ENCODE results near the gene KCNQ1.

DNA sequence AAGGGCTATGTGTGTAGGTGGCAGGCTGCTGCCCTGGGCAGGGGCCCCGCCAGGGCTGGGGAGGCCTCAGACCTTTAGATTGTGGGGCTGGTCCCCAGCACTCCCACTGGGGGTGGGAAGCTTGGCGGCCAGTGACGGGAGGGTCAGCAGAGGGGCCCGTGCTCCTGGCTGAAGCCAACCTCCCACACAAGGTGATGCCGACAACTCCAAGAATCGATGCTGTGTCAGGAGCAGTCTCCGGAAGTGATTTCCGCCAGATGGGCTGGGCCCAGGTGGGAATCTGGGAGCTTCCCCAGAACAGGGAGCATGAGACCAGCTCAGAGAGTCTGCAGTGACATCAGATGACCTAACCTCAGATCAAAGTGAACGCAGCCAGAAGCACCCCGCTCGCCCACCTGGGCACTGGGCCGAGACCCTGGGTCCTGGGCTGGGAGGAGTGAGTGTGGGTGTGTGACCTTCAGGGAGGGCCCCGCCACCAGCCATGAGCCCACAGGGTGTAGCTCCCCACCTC, 8.2 kb upstream of the KCNQ1 start:
- TF ChIP-seq, protein P1, sequence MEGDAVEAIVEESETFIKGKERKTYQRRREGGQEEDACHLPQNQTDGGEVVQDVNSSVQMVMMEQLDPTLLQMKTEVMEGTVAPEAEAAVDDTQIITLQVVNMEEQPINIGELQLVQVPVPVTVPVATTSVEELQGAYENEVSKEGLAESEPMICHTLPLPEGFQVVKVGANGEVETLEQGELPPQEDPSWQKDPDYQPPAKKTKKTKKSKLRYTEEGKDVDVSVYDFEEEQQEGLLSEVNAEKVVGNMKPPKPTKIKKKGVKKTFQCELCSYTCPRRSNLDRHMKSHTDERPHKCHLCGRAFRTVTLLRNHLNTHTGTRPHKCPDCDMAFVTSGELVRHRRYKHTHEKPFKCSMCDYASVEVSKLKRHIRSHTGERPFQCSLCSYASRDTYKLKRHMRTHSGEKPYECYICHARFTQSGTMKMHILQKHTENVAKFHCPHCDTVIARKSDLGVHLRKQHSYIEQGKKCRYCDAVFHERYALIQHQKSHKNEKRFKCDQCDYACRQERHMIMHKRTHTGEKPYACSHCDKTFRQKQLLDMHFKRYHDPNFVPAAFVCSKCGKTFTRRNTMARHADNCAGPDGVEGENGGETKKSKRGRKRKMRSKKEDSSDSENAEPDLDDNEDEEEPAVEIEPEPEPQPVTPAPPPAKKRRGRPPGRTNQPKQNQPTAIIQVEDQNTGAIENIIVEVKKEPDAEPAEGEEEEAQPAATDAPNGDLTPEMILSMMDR (IDR thresholded peaks at IDR 0.05): no peak
- TF ChIP-seq EZH2 (IDR thresholded peaks at IDR 0.05; ENCODE audit: borderline replicate concordance, insufficient read depth, low read depth, low read length, poor library complexity, severe bottlenecking): no peak

Measured in B cell (primary cell).